Smooth muscle cell of the umbilical artery (primary cell): ENCODE measurements around the gene SPATA22. TPM values are rescaled to one million over a fixed set of nuclear protein-coding genes. Genes with fewer than 3 reads are reported as not detected.

Experiments used
- total RNA-seq: library from RNA; depleted of rRNA; stranded (reverse); fragments of >200 nt; gene quantifications from 2 replicates; pipeline ENCODE4 v1.2.3, GENCODE V29; 2014

The SPATA22 gene, protein sequence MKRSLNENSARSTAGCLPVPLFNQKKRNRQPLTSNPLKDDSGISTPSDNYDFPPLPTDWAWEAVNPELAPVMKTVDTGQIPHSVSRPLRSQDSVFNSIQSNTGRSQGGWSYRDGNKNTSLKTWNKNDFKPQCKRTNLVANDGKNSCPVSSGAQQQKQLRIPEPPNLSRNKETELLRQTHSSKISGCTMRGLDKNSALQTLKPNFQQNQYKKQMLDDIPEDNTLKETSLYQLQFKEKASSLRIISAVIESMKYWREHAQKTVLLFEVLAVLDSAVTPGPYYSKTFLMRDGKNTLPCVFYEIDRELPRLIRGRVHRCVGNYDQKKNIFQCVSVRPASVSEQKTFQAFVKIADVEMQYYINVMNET
- not detected in 2 replicates for total RNA-seq

DNA sequence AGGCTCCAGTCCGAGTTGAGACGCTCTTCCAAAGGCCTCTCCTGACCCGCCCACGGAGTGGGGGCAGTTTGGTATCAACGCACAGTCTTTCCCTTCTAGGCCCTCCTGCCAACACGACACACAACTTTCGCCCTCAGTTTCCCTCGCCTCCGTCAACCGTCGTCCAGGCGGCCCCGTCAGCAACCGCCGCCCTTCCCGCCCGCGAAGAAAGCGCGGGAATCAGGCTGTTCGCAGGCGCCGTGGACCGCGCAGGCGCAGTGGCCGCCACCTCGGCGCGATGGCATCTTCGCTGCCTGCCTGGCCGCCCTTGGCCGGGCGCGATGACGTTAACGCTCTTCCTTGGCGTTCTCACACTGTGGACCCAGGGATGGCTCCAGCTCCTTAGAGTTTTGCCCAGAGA lies at the start of gene SPATA22:
Gene SPATA22, minus strand, starts transcription at position 221 of the 400 bp plus-strand sequence. CDS start 2,494 bp downstream, outside the sequence.

DNA sequence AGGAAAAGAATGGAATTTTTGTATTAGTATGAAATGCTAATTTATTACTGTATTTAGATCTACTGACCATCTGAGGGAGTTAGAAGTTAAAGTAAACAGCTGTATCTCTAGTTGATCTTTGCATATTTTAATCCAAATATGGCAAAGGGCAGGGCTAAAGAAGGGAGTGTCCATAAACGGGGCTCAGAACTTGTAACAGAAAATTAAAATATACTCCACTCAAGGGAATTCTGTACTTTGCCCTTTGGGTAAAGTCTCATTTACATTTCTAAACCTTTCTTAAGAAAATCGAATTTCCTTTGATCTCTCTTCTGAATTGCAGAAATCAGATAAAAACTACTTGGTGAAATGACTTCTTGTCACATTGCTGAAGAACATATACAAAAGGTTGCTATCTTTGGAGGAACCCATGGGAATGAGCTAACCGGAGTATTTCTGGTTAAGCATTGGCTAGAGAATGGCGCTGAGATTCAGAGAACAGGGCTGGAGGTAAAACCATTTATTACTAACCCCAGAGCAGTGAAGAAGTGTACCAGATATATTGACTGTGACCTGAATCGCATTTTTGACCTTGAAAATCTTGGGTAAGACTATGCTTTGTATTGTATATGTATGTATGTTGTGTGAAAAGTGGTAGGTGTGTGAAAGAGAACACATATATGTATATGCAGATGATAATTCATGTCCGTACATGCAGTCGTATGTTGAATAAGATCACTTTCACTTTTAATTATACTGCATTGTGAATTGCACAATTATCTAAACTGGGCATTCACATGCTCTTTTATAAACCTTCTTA lies 4.4 kb upstream of the SPATA22 start, which contains the start of gene ASPA:
Gene ASPA, plus strand, starts transcription at position 186 of the 799 bp plus-strand sequence. Its CDS starts 163 bp downstream, at position 349.

DNA sequence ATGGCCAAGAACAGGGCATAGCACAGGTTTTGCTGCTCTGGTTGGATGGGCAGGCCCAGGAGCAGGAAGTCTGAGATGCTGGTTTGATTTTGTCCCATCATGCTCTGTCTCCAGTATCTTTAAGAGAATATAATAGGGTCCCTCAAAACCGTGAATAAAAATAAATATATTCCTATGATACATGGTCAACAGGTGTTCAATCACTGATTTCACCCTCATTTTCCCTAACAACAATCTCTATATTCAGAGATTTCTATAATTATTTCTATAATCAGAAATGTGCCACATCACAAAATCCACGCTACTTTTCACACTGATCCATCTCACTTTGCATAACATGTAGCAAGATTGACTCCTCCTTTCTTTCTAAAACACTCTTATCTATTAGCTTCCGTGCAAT lies 37.9 kb downstream of the SPATA22 start, which contains the start of gene OR1E2:
Gene OR1E2, minus strand, starts transcription at position 101 of the 400 bp plus-strand sequence. Its CDS starts 0 bp downstream, at position 101.

DNA sequence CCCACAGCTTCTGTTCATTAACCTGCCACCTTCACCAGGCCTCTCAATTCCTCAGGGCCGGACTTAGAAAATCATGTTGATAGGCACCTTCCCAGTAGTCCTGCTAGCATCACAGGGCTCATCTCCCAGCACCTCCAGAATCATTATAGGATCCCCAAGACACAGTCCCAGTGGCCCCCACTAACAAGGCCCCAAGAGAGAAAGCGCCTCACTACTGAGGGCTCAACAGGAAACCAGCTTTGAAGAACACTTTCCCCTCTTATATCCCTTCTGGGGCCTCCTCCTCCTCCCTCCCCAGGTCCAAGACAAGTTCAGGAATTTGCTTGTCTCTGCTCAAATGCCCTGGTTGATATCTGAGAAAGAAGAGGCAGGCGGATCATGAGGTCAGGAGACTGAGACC lies 60.5 kb downstream of the SPATA22 start, which contains the start of gene OR3A3:
Gene OR3A3, plus strand, starts transcription at position 301 of the 400 bp plus-strand sequence.

DNA sequence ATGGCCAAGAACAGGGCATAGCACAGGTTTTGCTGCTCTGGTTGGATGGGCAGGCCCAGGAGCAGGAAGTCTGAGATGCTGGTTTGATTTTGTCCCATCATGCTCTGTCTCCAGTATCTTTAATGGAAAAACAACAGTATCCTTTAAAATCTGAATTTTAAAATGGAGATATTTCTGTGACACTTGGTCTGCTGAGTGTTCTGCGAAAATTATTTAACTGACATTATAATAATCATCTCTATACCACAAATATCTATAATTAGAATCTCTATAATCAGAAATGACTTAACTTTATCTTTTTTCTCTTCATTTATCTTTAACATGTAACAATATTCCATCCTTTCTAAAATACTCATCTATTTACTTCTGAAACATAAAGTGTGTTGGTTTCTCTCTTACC lies 73.3 kb downstream of the SPATA22 start, which contains the start of gene OR1E1:
Gene OR1E1, minus strand, starts transcription at position 101 of the 400 bp plus-strand sequence. Its CDS starts 0 bp downstream, at position 101.

Other genes with a start within 250 kb of the SPATA22 start
- gene OR3A1, start 173.5 kb downstream of the SPATA22 start, total RNA-seq, result not detected in 2 replicates
- not detected in 2 replicates for gene OR3A2, start 85.5 kb downstream of the SPATA22 start, total RNA-seq
- not detected in 2 replicates for gene OR1E1, start 73.4 kb downstream of the SPATA22 start, total RNA-seq
- gene OR3A3, start 60.4 kb downstream of the SPATA22 start, total RNA-seq, result not detected in 2 replicates
- gene OR1E2, start 38.0 kb downstream of the SPATA22 start, total RNA-seq, result not detected in 2 replicates
- gene ASPA, start 4.2 kb upstream of the SPATA22 start, total RNA-seq, result 0.05 and 0.30 TPM in 2 replicates
- gene TRPV3, start 86.0 kb upstream of the SPATA22 start, total RNA-seq, result 0.65 and 1.2 TPM in 2 replicates
- gene TRPV1, start 137.6 kb upstream of the SPATA22 start, total RNA-seq, result 1.5 and 3.6 TPM in 2 replicates
- gene SHPK, start 164.4 kb upstream of the SPATA22 start, total RNA-seq, result 11.3 and 11.4 TPM in 2 replicates
- 14.5 and 19.0 TPM in 2 replicates for gene CTNS, start 164.9 kb upstream of the SPATA22 start, total RNA-seq
- 255 and 301 TPM in 2 replicates for gene TAX1BP3, start 196.8 kb upstream of the SPATA22 start, total RNA-seq
- gene EMC6, start 197.0 kb upstream of the SPATA22 start, total RNA-seq, result 13.9 and 16.3 TPM in 2 replicates
- gene P2RX5, start 224.3 kb upstream of the SPATA22 start, total RNA-seq, result 2.5 and 2.7 TPM in 2 replicates